HG03045 (cell line): ENCODE data around the gene RBM38.

Experiments
- ATAC-seq: cut with Tn5 transposase; IDR thresholded peaks from one replicate; pipeline ENCODE4 v1.9.1; 2021; ENCODE audit warnings: mild to moderate bottlenecking, moderate library complexity; ENCODE audit not compliant: unreplicated experiment

RBM38 gene

DNA sequence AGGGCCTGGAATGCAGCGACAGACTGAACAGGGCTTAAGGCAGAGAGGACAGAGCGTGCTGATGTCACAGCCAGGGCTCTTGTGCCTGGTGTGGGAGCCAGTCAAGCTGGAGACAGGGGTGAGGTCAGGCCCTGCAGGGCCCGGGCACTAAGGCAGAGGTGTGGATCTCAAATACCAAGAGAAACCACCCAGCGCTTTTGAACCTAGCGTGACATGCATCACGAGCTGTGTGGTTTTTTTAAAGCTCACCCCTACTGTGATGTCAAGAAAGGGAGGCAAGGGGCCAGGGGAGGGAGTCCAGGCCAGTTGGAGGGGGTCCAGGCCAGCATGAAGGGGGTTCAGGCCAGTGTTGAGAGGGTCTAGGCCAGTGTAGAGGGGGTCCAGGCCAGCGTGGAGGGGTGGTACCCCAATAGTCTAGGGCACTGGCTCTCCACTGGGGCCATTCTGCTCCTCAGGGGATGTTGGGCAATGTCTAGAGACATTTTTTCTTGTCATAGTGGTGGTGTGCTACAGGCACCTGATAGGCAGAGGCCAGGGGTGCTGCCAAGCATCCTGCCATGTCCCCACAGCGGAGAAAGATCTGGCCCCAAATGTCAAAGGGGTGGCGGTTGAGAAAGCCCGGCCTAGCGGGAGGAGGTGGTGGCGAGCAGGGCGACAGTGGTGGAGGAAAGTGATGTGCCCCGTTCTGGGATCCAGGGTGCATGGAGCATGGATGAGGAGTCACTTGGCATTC, 42.6 kb downstream of the RBM38 start:
- ATAC-seq: no peak

DNA sequence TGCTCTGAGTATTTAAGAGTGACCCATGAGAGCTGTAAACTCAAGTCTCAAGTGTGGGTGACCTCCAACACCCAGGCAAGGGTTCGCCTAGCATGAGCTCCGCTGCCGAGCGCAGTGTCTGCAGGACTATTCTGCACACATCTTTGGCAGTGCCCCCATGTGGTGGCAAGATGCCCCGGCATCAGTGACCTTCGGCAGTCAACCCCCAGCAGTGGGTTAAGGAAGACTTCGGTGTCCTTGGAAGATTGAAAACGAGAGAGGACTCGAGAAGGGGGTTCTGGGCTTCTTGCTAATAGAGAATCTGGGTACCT, 43.1 kb downstream of the RBM38 start:
- ATAC-seq: no peak

DNA sequence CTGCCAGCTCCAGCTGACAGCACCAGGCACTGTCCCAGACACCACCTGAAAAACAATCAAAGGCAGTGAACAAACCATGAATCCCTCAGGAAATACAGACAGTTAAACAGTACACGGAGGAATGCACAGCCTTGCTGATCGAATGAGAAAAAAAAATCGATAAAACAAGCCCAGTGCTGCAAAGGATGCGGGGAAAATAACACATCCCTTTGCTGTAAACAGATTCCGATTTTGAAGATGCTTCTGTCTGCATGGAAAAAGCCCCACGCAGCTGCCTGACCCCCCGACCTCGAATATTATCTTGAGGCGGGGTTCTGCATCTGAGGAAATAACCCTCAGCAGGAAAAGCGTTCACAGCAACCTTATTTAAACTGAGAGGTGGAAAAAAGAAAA, 43.9 kb downstream of the RBM38 start:
- no peak for ATAC-seq

DNA sequence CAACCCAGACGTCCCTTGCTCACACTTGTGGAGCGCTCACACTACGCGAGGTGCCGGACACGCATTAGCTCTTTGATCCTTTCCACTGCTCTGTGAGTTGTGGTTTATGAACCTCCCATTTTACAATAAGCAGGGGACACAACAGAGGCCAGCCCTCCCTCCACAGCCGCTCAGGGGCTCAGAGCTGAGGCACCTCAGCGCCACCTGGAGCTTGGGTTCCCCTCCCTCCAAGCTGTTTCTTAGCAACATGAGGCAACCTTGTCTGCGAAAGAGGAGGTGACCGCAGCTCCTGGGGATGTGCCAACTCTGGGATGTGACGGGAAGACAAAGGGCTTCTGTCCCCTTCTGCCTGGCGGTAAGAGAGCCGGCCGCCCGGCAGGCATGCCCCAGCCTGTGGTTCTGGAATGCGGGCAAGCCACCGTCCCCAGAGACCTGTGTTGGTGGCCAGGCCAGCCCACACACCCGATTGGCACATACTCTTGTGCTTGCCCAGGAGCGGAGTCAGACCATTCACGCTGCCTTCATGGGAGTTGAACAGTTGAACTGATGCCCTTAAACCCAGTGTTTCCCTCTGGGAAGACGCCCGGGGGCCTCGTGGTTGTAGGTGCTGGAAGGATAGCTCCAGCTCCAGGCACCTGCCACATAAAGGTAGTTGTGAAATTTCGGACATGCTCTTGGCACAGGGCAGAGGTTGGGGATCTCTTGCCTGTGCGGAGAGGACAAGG, 44.5 kb downstream of the RBM38 start:
- no peak for ATAC-seq

DNA sequence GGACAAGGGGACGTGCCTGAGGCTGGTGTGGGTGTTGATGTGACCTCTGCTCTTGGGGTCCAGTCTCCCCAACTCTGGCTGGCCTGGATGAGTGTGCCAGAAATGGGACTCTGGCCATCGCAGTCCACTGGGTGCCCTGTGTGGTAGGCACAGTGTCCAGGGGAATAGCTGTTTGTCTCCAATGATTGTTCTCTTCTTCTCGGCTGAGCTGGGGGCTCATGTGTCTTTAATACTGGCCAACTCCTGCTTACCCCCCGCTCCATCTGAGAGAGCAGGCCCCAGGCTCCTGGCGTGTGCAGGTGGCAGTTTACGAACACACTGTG, 45.0 kb downstream of the RBM38 start:
- ATAC-seq: no peak

DNA sequence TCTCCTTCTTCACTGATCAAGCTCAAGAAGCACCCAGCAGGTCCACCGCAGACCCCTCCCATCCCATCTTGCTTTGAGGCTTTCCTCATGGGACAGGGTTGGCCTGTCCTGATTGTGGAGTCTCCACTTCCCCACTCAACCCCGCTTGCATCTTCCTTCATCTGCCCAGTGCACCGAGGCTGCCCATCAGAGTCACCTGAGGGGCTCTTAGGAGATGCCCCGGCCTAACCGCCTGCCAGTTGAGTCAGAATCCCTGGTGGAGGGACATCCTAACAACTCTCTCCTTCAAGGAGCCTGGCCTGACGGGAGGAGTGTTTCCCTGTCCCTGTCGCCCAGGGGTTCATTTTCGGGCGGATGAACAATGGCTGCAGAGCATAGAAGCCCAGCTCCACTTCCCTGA, 46.1 kb downstream of the RBM38 start:
- ATAC-seq: no peak

DNA sequence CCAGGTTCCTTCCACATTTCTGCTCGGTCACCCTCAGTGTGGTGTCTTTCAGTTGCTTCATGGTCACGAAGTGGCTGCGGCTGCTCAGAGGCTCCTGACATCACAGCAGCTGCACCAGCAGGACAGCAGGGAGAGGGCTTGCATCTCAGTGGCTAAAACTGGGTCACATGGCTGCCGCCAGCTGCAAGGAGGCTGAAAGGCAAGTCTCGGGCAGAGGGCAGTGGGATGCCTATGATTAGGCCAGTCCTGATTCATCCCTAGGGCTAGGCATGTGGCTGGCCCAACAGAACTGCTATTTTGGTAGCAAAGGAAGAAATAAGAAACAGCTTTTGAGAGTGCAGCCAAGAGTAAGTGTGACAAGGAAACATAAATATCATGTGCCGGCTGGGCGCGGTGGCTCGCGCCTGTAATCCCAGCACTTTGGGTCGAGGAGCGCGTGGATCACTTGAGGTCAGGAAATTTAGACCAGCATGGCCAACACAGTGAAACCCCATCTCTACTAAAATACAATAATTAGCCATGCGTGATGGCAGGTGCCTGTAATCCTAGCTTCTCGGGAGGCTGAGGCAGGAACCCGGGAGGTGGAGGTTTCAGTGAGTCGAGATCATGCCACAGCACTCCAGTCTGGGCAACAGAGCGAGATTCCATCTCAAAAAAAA, 46.6 kb downstream of the RBM38 start:
- no peak for ATAC-seq

DNA sequence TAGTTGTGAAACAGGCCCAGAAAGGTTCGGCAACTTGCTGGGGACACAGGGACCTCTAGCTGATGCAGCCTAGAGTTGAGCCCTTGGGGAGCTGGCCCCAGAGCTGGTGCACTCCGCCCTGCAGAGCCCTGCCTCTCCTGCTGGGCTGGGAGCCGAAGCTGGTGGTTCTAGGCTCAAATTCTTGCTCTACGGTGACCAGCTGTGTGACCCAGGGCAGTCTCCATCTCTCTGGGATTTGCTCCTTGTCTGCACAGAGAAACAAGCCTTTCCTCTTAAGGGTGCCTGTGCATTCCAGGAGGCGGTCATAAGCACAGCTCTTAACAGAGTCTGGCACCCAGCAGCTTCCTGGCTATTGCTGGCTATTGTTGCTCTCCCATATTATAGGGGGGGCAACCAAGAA, 47.4 kb downstream of the RBM38 start:
- no peak for ATAC-seq

DNA sequence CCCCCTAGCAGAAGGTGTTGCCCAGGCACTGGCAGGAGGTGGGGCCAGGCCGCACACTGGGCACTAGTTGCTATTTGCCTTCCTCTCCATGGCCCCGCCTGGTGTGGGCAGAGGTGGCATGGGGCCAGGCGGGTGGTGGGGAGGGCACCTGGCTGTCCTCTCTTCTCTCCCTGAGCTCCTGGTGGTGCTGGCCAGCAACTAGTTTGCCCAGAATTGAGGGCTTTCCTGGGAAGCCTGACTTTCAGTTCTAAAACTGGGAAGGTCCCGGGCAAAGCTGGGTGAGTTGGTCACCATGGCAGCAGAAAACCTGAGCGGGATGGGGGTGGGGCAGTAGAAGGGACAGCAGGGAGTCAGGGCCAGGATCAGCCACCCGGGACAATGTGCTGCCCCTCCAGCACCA, 48.2 kb downstream of the RBM38 start:
- ATAC-seq: no peak

DNA sequence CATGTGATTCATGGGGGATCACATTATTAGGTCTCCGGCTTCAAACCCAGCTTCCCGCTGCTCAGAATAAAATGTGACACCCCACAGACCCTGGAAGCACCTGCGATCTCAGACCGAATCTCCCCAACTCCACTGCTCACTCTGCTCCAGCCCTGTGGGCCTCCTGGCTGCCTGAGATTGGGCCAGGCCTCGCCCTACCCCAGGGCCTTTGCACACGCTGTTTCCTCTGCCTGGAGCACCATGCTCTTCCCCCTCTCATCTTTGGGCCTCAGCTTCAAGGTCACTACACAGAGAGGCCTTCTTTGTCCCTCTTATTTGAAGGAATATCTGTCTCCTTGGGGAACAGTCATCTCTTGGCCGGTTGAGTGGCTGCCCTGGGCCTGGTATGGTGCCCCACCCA, 48.8 kb downstream of the RBM38 start:
- no peak for ATAC-seq

DNA sequence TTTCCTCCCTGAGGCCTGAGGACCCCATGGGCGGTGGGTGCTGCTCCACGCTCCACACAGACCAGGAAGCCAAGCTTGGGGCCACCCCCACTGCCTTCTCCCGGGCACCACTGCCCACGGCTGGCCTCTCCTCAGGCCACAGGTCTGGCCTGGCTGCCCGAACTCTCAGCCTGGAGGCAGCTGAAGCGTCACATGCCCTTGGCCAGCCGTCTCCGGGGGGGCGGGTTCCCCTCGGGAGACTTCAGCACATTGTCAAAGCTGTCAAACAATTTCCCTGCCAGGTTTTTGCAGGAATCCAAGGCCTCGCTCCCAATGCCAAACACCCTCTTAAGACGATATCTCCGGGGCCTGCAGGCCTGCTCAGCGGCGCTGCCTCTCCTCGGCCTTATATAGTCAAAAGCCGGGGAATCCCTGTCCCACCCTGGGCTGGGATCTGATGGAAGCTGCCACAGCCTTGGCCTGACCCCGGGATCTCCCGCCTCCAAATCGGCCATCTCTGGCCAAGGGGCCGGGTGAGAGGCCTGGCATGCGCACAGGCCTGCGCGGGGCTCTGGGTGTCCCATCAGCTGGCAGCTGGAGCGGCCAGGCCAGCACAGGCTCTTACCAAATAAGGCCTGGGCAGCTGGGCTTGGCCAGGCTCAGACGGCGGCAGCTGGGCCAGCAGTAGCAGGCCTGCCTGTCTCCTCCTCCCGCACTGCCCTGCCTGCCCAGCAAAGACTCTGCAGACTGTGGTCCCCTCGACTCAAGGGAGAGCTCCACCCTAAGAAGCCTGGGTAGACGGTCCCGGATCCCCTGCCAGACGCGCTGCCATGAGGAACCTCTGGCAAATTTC, 49.7 kb downstream of the RBM38 start:
- ATAC-seq: no peak

DNA sequence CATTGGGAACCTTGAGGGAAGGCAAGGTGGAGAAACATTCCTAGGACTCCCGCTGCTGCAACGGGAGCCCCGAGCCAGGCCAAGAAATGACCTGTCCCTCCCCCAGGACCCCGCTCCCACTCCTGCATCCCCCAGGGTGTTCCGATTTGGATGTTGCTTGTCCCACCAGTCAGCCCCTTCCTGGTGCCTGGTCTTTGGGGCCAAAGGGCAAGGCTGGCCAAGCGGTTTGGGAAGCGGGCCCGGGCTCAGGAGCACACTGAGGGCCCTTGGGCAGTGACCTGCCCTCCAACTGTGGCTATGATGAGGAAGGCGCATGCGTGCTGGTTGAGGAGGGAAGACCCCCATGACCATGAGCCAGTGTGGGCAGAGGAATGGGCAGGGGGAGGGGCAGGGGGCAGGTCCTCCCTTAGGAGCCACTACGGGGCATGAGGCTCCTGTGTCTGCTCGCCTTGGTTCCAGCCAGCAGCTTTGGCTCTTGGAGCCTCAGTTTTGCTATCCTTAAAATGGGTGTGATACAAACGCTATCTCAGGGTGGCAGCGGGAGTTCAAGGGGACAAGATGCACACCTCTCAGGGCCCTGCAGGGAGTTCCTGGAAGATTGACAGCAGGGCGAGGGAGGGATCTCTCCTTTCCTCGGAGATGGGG, 50.4 kb downstream of the RBM38 start:
- ATAC-seq: no peak

DNA sequence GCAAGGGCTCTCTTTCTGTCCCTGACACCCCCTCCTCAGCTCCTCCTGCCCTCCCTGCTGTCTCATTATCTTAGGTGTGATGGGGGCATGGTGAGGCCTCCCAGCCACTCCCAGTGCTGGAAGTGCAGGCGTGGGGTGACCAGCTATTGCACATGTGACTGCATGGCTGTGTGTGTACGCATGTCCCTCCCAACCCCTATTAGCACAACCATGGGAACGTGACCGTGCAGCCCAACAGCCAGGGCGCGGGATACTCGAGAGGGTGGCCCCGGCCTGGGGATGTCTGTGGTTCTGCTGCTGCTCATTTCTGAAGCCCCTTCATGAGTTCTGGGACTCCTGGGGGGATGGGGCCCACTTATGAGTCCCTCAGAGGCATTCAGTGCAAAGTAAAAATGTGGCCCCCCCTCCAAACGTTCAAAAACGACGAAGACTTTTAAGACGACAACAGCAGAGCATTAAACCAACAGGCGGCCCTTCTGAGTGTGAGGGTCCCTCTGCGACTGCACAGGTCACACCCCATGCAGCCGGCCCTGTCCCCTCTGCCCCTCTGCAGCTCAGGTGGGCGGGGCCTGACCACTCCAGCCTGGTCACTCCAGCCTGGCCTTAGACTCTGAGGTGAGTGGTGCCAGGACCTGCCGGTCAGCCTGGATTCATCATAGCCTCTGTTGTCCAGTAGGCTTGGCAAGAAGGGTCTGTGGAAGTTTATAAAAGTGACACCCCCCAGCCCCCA, 51.1 kb downstream of the RBM38 start:
- ATAC-seq: no peak

DNA sequence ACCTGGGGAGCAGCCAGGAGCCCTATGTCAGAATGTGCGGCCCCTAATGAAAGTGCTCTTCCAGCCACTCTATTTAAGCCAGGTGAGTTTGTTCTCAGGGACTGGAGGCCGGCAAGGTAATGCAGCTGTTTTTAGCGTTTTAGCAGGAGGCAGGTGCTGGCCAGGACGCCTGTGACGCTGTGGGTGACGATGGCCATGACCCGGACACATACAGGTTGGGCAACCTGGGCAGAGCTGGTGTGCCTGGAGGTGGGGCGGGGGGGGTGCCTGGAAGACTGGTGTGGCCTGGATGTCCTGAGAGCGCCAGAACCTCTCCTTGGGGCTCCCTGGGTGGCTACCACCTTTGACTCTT, 51.7 kb downstream of the RBM38 start:
- no peak for ATAC-seq

DNA sequence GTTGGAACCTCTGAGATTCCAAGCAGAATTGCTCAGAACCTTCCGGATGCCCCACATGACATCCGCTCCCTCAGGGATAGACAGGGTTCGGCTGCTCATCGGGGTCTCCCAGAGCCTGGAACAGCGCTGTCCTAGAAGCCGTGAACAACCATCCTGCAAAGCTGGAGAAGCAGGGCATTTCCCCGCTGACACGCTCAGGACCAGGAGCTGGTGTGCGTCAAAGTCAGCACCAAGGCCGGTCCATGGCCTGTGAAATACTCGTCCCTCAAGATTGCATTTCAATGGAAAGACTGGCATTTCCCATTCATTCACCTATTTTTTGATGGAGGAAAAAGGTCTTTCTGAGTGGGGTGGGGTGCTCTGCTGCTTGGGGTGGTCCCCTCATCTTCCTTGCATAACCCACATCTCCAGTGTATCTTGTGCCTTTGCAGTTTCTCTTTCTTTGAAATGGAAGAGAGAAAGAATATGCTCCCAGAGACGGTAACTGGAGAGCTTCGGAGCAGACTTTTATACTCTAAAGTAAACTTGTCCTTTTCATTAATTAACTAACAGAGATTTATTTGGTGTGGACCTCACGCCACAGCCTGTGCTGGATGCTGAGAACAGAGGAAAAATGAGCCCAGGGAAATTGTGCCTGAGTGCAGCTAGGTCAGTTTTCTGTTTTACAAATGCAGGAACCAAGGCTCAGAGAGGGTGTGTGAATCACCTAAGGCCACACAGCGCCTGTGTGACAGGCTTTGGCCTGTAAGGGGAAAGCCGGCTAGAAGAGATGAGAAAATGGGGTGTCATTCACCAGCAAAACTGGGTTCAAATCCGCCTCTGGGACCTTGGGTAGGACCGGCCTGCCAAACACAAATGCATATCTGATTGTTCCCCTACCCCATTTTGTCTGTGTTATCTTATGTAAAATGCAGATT, 52.4 kb downstream of the RBM38 start:
- ATAC-seq: no peak

DNA sequence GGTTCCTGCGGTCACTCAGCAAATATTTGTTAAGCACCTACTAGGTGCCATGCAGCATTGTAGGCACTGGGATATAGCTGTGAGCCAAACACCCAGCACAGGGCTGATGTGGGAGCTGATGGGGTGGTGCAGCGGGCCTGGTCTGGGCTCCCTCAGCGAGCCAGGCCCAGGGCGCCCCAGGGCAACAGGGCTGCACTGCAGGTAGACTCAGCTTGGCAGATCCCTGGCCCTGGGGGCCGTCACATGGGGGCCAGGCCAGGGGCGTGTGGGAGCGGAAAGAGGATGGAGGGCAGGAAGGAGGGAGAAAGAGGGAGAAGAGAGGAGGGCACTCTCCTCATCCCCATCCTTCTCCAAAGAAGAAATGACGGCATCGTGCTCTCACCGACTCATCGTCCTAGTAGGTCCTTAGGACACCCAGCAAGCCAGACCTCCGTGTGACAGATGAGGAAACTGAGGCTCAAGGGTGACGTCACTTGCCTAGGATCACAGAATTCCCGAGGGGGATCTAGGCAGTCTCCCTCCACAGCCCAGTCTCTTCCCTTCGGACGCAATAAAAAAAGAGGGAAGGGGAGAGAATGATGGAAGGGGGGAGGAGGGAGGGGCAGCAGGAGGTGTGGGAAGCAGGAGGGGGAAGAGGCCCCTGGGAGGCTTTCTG, 53.3 kb downstream of the RBM38 start:
- ATAC-seq: no peak

DNA sequence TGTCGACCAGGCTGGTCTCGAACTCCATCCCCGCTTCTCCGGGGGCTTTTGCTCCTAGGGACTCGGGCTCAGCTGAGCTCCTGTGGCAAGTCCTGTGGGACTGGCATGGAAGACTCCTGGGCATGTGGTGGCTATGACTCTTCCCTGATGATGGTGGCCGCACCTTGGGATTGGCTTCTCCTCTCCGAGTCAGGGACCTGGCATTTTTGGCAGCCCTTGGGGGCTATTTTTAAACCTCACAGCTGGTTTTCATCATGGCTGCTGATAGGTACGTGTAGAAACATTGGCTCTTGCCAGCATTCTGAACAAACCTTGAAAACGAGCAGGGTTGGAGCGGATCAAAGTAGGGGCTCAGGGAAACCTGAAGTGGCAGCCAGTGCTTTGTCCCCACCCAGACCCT, 54.1 kb downstream of the RBM38 start:
- no peak for ATAC-seq

DNA sequence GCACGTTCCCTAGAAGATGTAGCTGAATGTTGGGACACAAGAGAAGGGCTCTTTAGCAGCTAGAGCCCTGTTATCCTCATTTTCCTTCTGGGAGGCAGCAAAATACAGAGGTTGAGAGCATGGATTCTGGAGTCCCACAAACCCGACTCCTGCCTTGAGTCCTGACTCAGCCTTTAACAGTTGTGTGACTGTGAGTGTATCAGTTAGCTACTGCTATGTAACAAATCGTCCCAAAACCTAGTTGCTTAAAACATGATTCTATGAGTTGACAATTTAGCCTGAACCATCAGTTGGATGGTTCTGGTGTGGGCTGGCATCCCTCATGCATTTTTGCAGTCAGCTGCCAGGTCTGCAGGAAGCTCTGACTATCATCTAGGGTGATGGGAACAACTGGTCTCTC, 54.6 kb downstream of the RBM38 start:
- no peak for ATAC-seq

DNA sequence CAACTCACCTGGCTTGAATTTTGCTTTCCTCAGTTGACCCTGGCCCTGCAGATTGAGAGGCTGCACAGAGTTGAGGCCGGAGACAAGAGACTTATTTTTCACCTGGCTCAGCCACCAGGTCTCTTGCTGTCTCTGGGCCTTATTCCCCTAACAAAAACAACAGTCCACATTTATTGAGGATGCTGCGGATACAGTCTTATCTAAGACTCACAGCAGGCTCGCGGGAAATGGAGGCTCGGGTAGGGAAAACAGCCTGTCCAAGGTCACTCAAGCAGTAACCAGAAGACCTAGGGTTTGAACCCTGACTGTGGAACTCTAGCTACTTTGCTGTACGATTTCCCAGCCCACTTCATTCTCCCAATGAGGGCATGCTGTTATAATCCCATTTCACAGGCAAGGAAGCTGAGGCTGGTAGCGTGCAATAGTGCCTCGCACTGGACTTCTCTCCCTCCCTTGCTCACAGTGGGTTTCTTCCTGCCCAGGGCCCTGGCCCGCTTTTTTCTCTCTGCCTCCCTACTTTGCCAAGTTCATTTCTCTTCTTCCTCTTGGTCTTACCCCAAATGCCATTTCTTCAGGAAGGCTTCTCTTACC, 57.7 kb downstream of the RBM38 start:
- no peak for ATAC-seq
